WTC11 (cell line): ENCODE measurements around the gene ANGEL2. TPM values are rescaled to one million over a fixed set of nuclear protein-coding genes. Genes with fewer than 3 reads are reported as not detected.

Experiments
- ATAC-seq: fragments of 200-7000 bp; cut with Tn5 transposase; 2 replicates; pipeline ENCODE4 v1.10.0; 2021; ENCODE audit warnings: mild to moderate bottlenecking, moderate library complexity
- CTCF ChIA-PET: fragments of 300-600 bp; sonication (Branson Sonifier 250); formaldehyde crosslinking; loops from one replicate; lab custom pipeline; 2021; ENCODE audit warnings: antibody characterized with exemption; lab: Charles Lee
- POLR2A ChIA-PET: fragments of 350-600 bp; sonication (Branson Sonifier 250); formaldehyde crosslinking; loops from one replicate; lab custom pipeline; 2021; ENCODE audit warnings: antibody characterized with exemption; lab: Charles Lee
- DNase-seq: peaks from one replicate; pipeline ENCODE4 v3.0.0; 2021; ENCODE audit warnings: low spot score
- H3K27ac Mint-ChIP-seq: 2 replicates; pipeline ENCODE4 v1.8.0; 2021; ENCODE audit warnings: mixed read lengths
- H3K27me3 Mint-ChIP-seq: 2 replicates; pipeline ENCODE4 v1.8.0; 2021; ENCODE audit warnings: low read depth, mild to moderate bottlenecking, moderate library complexity, mixed read lengths
- H3K36me3 Mint-ChIP-seq: 2 replicates; pipeline ENCODE4 v1.8.0; 2021; ENCODE audit warnings: mixed read lengths
- H3K4me1 Mint-ChIP-seq: 2 replicates; pipeline ENCODE4 v1.8.0; 2022; ENCODE audit warnings: mixed read lengths
- H3K4me3 Mint-ChIP-seq: 2 replicates; pipeline ENCODE4 v1.8.0; 2021; ENCODE audit warnings: mild to moderate bottlenecking, moderate library complexity, mixed read lengths
- H3K9me3 Mint-ChIP-seq: 2 replicates; pipeline ENCODE4 v1.8.0; 2021; ENCODE audit warnings: mixed read lengths
- FOXJ3 ChIP-seq: sonication (generic); formaldehyde crosslinking; IDR thresholded peaks from 2 replicates; pipeline ENCODE4 v1.9.0; 2021; ENCODE audit warnings: missing genetic modification reagents, mild to moderate bottlenecking, borderline replicate concordance
- GABPB1 ChIP-seq: sonication (generic); formaldehyde crosslinking; IDR thresholded peaks from 2 replicates; pipeline ENCODE4 v1.8.1; 2023; ENCODE audit warnings: mild to moderate bottlenecking, missing genetic modification reagents
- JAZF1 ChIP-seq: fragments of 250-450 bp; sonication (Bioruptor Pico); IDR thresholded peaks from 2 replicates; pipeline ENCODE4 v1.9.0; 2021; ENCODE audit warnings: moderate library complexity, mild to moderate bottlenecking, inconsistent platforms
- SMAD4 ChIP-seq: sonication (generic); formaldehyde crosslinking; IDR thresholded peaks from 2 replicates; pipeline ENCODE4 v1.8.0; 2022; ENCODE audit warnings: mild to moderate bottlenecking, missing genetic modification reagents
- SP1 ChIP-seq: sonication (generic); formaldehyde crosslinking; conservative IDR thresholded peaks from 2 replicates; pipeline ENCODE4 v1.8.1; 2022; ENCODE audit warnings: missing genetic modification reagents
- total RNA-seq: library from RNA; stranded (reverse); gene quantifications from 3 replicates; pipeline ENCODE4 v1.2.3, GENCODE V29; 2021
- TF ChIP-seq, protein P1 (sequence below): fragments of 250-450 bp; sonication (Bioruptor Pico); conservative IDR thresholded peaks from 2 replicates; pipeline ENCODE4 v1.9.0; 2021; ENCODE audit warnings: mild to moderate bottlenecking
- TF ChIP-seq, protein P2 (sequence below): sonication (generic); formaldehyde crosslinking; IDR thresholded peaks from 2 replicates; pipeline ENCODE4 v1.8.0; 2022; ENCODE audit warnings: mild to moderate bottlenecking, missing genetic modification reagents
- TF ChIP-seq, protein P3 (sequence below): fragments of 250-450 bp; sonication (Bioruptor Pico); IDR thresholded peaks from 2 replicates; pipeline ENCODE4 v1.9.0; 2021; ENCODE audit warnings: mild to moderate bottlenecking, borderline replicate concordance
- TF ChIP-seq, protein P4 (sequence below): fragments of 250-450 bp; sonication (Bioruptor Pico); IDR thresholded peaks from 2 replicates; pipeline ENCODE4 v1.8.0; 2021; ENCODE audit warnings: mild to moderate bottlenecking
- TF ChIP-seq, protein P5 (sequence below): sonication (generic); formaldehyde crosslinking; conservative IDR thresholded peaks from 2 replicates; pipeline ENCODE4 v1.8.1; 2022; ENCODE audit warnings: mild to moderate bottlenecking, missing genetic modification reagents
- TF ChIP-seq, protein P6 (sequence below): sonication (generic); formaldehyde crosslinking; IDR thresholded peaks from 2 replicates; pipeline ENCODE4 v1.8.0; 2023; ENCODE audit warnings: missing genetic modification reagents, mild to moderate bottlenecking, borderline replicate concordance
- TF ChIP-seq, protein P7 (sequence below): sonication (generic); formaldehyde crosslinking; IDR thresholded peaks from 2 replicates; pipeline ENCODE4 v1.8.0; 2022; ENCODE audit warnings: mild to moderate bottlenecking, missing genetic modification reagents

Gene ANGEL2
- total RNA-seq, 1 experiment from 2014 or later: 38.6 TPM

DNA sequence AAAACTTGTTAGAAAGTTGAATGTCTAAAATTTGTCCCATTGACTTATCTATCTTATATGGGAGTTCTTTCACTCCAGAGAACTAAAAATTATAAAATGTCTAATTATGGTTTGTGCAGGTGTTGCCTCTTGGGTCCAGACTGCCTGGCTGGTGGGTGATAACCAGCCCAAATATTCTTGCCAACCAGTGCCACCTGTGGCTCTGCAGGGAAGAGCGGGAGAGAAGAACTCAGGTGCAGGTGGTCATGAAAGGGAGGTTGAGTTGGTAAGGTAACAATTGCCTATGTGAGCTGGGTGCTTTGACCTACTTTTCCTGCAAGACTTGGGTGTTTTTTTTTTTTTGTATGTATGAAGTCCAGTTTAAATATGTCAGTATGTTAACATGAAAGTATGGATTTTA is 45.6 kb upstream of the ANGEL2 start (continued):
- TF ChIP-seq, protein P1, sequence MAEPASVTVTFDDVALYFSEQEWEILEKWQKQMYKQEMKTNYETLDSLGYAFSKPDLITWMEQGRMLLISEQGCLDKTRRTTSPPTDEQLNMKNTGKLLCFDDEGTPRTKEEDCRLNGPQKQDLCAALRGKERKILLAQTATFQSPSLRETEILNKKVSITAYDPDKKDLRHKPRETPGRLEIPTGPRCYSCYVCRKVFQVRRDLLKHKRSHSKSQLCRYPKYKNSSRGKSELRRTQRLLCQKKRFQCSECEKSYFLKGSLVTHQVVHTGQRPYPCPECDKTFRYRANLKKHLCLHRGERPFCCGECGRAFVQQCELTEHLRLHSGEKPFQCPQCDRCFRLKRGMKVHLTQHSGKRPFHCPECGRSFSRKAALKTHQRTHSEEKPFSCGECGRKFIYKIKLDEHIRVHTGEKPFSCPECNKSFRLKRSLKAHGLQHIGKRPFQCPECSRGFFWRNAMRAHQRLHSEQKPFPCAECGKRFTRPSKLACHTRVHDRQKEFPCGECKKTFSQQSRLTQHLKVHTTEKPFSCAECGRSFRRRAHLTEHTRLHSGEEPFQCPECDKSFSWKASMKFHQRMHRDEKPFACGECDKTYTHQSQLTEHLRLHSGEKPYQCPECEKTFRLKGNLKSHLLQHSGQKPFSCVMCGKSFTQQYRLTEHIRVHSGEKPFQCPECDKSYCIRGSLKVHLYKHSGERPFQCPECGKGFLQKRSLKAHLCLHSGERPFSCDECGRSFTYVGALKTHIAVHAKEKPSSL (CRISPR knock-in tag): no peak
- TF ChIP-seq GABPB1 (CRISPR knock-in tag): no peak
- TF ChIP-seq JAZF1 (CRISPR knock-in tag): no peak
- TF ChIP-seq, protein P2, sequence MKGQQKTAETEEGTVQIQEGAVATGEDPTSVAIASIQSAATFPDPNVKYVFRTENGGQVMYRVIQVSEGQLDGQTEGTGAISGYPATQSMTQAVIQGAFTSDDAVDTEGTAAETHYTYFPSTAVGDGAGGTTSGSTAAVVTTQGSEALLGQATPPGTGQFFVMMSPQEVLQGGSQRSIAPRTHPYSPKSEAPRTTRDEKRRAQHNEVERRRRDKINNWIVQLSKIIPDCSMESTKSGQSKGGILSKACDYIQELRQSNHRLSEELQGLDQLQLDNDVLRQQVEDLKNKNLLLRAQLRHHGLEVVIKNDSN (CRISPR knock-in tag): no peak
- TF ChIP-seq, protein P3, sequence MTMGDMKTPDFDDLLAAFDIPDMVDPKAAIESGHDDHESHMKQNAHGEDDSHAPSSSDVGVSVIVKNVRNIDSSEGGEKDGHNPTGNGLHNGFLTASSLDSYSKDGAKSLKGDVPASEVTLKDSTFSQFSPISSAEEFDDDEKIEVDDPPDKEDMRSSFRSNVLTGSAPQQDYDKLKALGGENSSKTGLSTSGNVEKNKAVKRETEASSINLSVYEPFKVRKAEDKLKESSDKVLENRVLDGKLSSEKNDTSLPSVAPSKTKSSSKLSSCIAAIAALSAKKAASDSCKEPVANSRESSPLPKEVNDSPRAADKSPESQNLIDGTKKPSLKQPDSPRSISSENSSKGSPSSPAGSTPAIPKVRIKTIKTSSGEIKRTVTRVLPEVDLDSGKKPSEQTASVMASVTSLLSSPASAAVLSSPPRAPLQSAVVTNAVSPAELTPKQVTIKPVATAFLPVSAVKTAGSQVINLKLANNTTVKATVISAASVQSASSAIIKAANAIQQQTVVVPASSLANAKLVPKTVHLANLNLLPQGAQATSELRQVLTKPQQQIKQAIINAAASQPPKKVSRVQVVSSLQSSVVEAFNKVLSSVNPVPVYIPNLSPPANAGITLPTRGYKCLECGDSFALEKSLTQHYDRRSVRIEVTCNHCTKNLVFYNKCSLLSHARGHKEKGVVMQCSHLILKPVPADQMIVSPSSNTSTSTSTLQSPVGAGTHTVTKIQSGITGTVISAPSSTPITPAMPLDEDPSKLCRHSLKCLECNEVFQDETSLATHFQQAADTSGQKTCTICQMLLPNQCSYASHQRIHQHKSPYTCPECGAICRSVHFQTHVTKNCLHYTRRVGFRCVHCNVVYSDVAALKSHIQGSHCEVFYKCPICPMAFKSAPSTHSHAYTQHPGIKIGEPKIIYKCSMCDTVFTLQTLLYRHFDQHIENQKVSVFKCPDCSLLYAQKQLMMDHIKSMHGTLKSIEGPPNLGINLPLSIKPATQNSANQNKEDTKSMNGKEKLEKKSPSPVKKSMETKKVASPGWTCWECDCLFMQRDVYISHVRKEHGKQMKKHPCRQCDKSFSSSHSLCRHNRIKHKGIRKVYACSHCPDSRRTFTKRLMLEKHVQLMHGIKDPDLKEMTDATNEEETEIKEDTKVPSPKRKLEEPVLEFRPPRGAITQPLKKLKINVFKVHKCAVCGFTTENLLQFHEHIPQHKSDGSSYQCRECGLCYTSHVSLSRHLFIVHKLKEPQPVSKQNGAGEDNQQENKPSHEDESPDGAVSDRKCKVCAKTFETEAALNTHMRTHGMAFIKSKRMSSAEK (CRISPR knock-in tag): no peak
- no peak for TF ChIP-seq SP1 (CRISPR knock-in tag)

DNA sequence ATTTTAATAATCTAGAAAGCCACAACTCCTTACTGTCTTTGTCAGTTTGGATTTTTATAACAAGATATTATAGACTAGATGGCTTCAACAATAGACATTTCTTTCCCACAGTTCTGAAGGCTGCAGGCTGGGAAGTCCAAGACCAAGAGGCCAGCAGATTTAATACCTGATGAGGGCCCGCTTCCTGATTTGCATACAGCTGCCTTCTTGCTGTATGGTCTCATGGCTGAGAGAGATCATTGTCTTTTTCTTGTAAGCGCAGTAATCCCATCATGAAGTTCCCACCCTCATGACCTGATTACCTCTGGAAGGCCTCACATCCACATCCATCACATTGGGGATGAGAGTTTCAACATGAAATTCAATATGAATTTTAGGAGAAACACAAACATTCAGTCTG is 45.2 kb upstream of the ANGEL2 start:
- Mint-ChIP-seq H3K36me3 (no peaks in the 10 kb centered on the region), H3K9me3 (peaks cover 9% of the 10 kb centered on the region), H3K27ac (no peak overlapping the region), H3K4me1 (peaks cover 23% of the 10 kb centered on the region)
- no peak; the same call in 1 of the 2 replicates for ATAC-seq
- TF ChIP-seq SMAD4 (CRISPR knock-in tag): no peak
- TF ChIP-seq FOXJ3 (CRISPR knock-in tag): no peak
- TF ChIP-seq, protein P4, sequence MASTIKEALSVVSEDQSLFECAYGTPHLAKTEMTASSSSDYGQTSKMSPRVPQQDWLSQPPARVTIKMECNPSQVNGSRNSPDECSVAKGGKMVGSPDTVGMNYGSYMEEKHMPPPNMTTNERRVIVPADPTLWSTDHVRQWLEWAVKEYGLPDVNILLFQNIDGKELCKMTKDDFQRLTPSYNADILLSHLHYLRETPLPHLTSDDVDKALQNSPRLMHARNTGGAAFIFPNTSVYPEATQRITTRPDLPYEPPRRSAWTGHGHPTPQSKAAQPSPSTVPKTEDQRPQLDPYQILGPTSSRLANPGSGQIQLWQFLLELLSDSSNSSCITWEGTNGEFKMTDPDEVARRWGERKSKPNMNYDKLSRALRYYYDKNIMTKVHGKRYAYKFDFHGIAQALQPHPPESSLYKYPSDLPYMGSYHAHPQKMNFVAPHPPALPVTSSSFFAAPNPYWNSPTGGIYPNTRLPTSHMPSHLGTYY (CRISPR knock-in tag): no peak
- TF ChIP-seq, protein P5, sequence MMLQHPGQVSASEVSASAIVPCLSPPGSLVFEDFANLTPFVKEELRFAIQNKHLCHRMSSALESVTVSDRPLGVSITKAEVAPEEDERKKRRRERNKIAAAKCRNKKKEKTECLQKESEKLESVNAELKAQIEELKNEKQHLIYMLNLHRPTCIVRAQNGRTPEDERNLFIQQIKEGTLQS (CRISPR knock-in tag): no peak
- TF ChIP-seq, protein P6, sequence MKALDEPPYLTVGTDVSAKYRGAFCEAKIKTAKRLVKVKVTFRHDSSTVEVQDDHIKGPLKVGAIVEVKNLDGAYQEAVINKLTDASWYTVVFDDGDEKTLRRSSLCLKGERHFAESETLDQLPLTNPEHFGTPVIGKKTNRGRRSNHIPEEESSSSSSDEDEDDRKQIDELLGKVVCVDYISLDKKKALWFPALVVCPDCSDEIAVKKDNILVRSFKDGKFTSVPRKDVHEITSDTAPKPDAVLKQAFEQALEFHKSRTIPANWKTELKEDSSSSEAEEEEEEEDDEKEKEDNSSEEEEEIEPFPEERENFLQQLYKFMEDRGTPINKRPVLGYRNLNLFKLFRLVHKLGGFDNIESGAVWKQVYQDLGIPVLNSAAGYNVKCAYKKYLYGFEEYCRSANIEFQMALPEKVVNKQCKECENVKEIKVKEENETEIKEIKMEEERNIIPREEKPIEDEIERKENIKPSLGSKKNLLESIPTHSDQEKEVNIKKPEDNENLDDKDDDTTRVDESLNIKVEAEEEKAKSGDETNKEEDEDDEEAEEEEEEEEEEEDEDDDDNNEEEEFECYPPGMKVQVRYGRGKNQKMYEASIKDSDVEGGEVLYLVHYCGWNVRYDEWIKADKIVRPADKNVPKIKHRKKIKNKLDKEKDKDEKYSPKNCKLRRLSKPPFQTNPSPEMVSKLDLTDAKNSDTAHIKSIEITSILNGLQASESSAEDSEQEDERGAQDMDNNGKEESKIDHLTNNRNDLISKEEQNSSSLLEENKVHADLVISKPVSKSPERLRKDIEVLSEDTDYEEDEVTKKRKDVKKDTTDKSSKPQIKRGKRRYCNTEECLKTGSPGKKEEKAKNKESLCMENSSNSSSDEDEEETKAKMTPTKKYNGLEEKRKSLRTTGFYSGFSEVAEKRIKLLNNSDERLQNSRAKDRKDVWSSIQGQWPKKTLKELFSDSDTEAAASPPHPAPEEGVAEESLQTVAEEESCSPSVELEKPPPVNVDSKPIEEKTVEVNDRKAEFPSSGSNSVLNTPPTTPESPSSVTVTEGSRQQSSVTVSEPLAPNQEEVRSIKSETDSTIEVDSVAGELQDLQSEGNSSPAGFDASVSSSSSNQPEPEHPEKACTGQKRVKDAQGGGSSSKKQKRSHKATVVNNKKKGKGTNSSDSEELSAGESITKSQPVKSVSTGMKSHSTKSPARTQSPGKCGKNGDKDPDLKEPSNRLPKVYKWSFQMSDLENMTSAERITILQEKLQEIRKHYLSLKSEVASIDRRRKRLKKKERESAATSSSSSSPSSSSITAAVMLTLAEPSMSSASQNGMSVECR (CRISPR knock-in tag): no peak
- TF ChIP-seq, protein P7, sequence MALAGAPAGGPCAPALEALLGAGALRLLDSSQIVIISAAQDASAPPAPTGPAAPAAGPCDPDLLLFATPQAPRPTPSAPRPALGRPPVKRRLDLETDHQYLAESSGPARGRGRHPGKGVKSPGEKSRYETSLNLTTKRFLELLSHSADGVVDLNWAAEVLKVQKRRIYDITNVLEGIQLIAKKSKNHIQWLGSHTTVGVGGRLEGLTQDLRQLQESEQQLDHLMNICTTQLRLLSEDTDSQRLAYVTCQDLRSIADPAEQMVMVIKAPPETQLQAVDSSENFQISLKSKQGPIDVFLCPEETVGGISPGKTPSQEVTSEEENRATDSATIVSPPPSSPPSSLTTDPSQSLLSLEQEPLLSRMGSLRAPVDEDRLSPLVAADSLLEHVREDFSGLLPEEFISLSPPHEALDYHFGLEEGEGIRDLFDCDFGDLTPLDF: no peak
- TF ChIP-seq, all 79 proteins: peak for 0
- Mint-ChIP-seq H3K4me3 (no peak overlapping the region), H3K27me3 (no peaks in the 10 kb centered on the region)
- no peak for DNase-seq
- ChIA-PET CTCF (interaction anchor here (1.8 kb wide), 1 partner anchor 396 kb away, joined by 4 read pairs; no protein-coding TSS in a partner anchor), POLR2A (no interaction called here)
